Measurements from ENCODE around the gene LMCD1. TPM values are rescaled to one million over a fixed set of nuclear protein-coding genes. Genes with fewer than 3 reads are reported as not detected.

Gene LMCD1
- total RNA-seq, 1 experiment from 2014 or later, result 23.9 TPM

DNA sequence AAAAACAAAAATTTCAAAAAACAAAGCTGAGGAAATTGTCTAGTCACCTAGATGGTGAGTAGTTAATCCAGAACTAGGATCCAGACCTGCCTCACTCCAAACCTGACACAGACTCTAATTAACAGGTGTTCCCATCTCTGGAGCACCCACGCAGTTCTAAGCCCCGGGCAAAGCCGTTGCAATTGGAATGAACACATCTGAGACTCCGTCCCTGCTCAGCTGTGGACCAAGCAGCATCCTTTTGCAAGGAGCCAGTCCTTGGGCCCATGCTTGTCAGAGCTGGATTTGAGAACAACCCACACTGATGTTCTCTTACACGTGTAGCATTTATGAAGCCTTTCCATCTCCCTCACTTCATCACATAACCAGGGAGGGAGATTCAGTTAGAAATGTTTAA lies 54.8 kb downstream of the LMCD1 start:
- H3K9me3 ChIP-seq, result no peaks in the 10 kb centered on the region
- Mint-ChIP-seq H3K4me1 (ENCODE audit: low read depth, unreplicated experiment) (no peaks in the 10 kb centered on the region), H3K27ac (ENCODE audit: unreplicated experiment) (no peak overlapping the region), H3K36me3 (ENCODE audit: insufficient read depth, unreplicated experiment) (peaks cover 10% of the 10 kb centered on the region), H3K9me3 (ENCODE audit: unreplicated experiment) (no peaks in the 10 kb centered on the region), H3K27me3 (ENCODE audit: insufficient read depth, unreplicated experiment) (no peaks in the 10 kb centered on the region), H3K4me3 (ENCODE audit: unreplicated experiment) (no peak overlapping the region)
- no peak for DNase-seq
- no peaks in the 10 kb centered on the region for H3K4me1 ChIP-seq
- ChIA-PET CTCF (no interaction called here), POLR2A (no interaction called here)
- no TSS peak for BruUV-seq (replicated peaks)
- no peaks in the 10 kb centered on the region for H3K27me3 ChIP-seq (replicated peaks; ENCODE audit: control insufficient read depth, insufficient read depth, low read length)
- no peak overlapping the region for H3K4me3 ChIP-seq (ENCODE audit: low read depth, low read length)
- intact Hi-C loops (cut with micrococcal nuclease; ENCODE audit: unreplicated experiment), result no loop called here
- TF ChIP-seq CTCF (IDR thresholded peaks at IDR 0.05; ENCODE audit: insufficient read depth in 1 of 2, low read depth in 1 of 2, low read length in 1 of 2, severe bottlenecking in 1 of 2, unreplicated experiment in 1 of 2), result no peak
- no peaks in the 10 kb centered on the region for H3K36me3 ChIP-seq (ENCODE audit: control insufficient read depth, insufficient read depth, low read length)

- ChIA-PET POLR2A (no interaction called here), CTCF (no interaction called here)
- H3K27me3 ChIP-seq (replicated peaks; ENCODE audit: control insufficient read depth, insufficient read depth, low read length), result no peaks in the 10 kb centered on the region
- no peaks in the 10 kb centered on the region for H3K36me3 ChIP-seq (ENCODE audit: control insufficient read depth, insufficient read depth, low read length)
- no peak for TF ChIP-seq CTCF (IDR thresholded peaks at IDR 0.05; ENCODE audit: insufficient read depth in 1 of 2, low read depth in 1 of 2, low read length in 1 of 2, severe bottlenecking in 1 of 2, unreplicated experiment in 1 of 2)
- H3K4me1 Mint-ChIP-seq (ENCODE audit: low read depth, unreplicated experiment), result no peaks in the 10 kb centered on the region
- intact Hi-C loops (cut with micrococcal nuclease; ENCODE audit: unreplicated experiment), result no loop called here
- no peaks in the 10 kb centered on the region for H3K4me1 ChIP-seq
- H3K9me3 ChIP-seq, result no peaks in the 10 kb centered on the region
- BruUV-seq (replicated peaks), result no TSS peak
- no peak for DNase-seq
- no peak overlapping the region for H3K4me3 ChIP-seq (ENCODE audit: low read depth, low read length)
- H3K36me3 Mint-ChIP-seq (ENCODE audit: insufficient read depth, unreplicated experiment), result peaks cover 10% of the 10 kb centered on the region
- H3K27ac Mint-ChIP-seq (ENCODE audit: unreplicated experiment), result no peak overlapping the region
- H3K4me3 Mint-ChIP-seq (ENCODE audit: unreplicated experiment), result no peak overlapping the region
- H3K9me3 Mint-ChIP-seq (ENCODE audit: unreplicated experiment), result no peaks in the 10 kb centered on the region
- no peaks in the 10 kb centered on the region for H3K27me3 Mint-ChIP-seq (ENCODE audit: insufficient read depth, unreplicated experiment)
Observed at GRCh38 chr3:8557298-8557697, 55.7 kb downstream of the LMCD1 start.

DNA sequence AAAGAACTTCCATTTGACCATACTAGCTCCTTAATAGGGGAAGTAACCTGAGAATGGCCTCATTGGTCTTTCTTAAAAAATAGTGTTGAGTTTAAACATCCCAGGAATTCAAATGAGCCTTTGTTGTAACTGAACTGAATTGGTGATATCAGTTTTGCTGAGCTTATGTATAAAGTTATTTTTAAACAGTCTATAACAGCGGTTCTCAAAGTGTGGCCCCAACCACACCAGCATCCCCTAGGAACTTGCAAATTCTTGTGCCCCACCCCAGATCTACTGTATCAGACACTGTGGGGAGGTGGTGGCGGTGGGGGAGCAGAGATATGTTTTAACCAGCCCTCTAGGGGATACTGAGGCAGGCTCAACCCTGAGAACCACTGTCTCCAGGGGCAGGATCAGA lies 57.0 kb downstream of the LMCD1 start:
- Histone ChIP-seq H3K27me3 (replicated peaks; ENCODE audit: control insufficient read depth, insufficient read depth, low read length) (no peaks in the 10 kb centered on the region), H3K9me3 (no peaks in the 10 kb centered on the region), H3K4me3 (ENCODE audit: low read depth, low read length) (no peak overlapping the region), H3K4me1 (no peaks in the 10 kb centered on the region), H3K36me3 (ENCODE audit: control insufficient read depth, insufficient read depth, low read length) (no peaks in the 10 kb centered on the region)
- no peak for TF ChIP-seq CTCF (IDR thresholded peaks at IDR 0.05; ENCODE audit: insufficient read depth in 1 of 2, low read depth in 1 of 2, low read length in 1 of 2, severe bottlenecking in 1 of 2, unreplicated experiment in 1 of 2)
- Mint-ChIP-seq H3K27me3 (ENCODE audit: insufficient read depth, unreplicated experiment) (no peaks in the 10 kb centered on the region), H3K36me3 (ENCODE audit: insufficient read depth, unreplicated experiment) (peaks cover 10% of the 10 kb centered on the region), H3K4me3 (ENCODE audit: unreplicated experiment) (no peak overlapping the region), H3K9me3 (ENCODE audit: unreplicated experiment) (no peaks in the 10 kb centered on the region), H3K27ac (ENCODE audit: unreplicated experiment) (no peak overlapping the region), H3K4me1 (ENCODE audit: low read depth, unreplicated experiment) (no peaks in the 10 kb centered on the region)
- CTCF ChIA-PET, result no interaction called here
- POLR2A ChIA-PET, result interaction anchor here (0.5 kb wide), 1 partner anchor 17 kb away, joined by 3 read pairs; no protein-coding TSS in a partner anchor
- BruUV-seq (replicated peaks), result no TSS peak
- no peak for DNase-seq
- intact Hi-C loops (cut with micrococcal nuclease; ENCODE audit: unreplicated experiment), result no loop called here
